SU-DHL-6 (cell line): ENCODE data around the gene DCHS1.

Experiments
- H2AFZ ChIP-seq: fragments of 200-600 bp; sonication (generic); 2 replicates; pipeline ENCODE4 v1.6.1; 2014; ENCODE audit warnings: low read depth, mild to moderate bottlenecking, moderate library complexity, mixed read lengths, antibody characterized with exemption, low read length; ENCODE audit not compliant: severe bottlenecking
- H3F3A ChIP-seq: fragments of 200-600 bp; shearing (Covaris generic); 2 replicates; pipeline ENCODE4 v1.6.0; 2016; ENCODE audit warnings: antibody characterized with exemption, mild to moderate bottlenecking; ENCODE audit not compliant: insufficient read depth
- H3K27ac ChIP-seq: fragments of 200-600 bp; sonication (generic); 2 replicates; pipeline ENCODE4 v1.5.1; 2016; ENCODE audit warnings: low read depth, mild to moderate bottlenecking, low read length, moderate library complexity, mixed read lengths
- H3K27me3 ChIP-seq: fragments of 200-600 bp; sonication (generic), shearing (Covaris generic); 2 replicates; pipeline ENCODE4 v1.6.0; 2014; ENCODE audit warnings: mild to moderate bottlenecking, low read length
- H3K36me3 ChIP-seq: fragments of 200-600 bp; sonication (generic); 2 replicates; pipeline ENCODE4 v1.6.1; 2014; ENCODE audit warnings: mild to moderate bottlenecking, low read length, mixed read lengths
- H3K4me2 ChIP-seq: fragments of 300-600, 200-600 bp; shearing (Covaris generic), sonication (generic); 2 replicates; pipeline ENCODE4 v1.6.0; 2014; ENCODE audit warnings: low read length, low read depth, mild to moderate bottlenecking; ENCODE audit not compliant: poor library complexity, severe bottlenecking
- H3K4me3 ChIP-seq: fragments of 200-600 bp; sonication (generic); 2 replicates; pipeline ENCODE4 v1.5.1; 2014; ENCODE audit warnings: antibody characterized with exemption, low read length, mild to moderate bottlenecking, mixed read lengths; ENCODE audit not compliant: insufficient read depth, poor library complexity, severe bottlenecking
- H3K79me2 ChIP-seq: fragments of 200-600 bp; sonication (generic); 2 replicates; pipeline ENCODE4 v1.6.1; 2014; ENCODE audit warnings: mild to moderate bottlenecking, low read length, moderate library complexity; ENCODE audit not compliant: insufficient read depth
- H3K9ac ChIP-seq: fragments of 200-600 bp; sonication (generic); 2 replicates; pipeline ENCODE4 v1.7.0; 2014; ENCODE audit warnings: mild to moderate bottlenecking, low read length
- H3K9me2 ChIP-seq: fragments of 200-600 bp; sonication (generic); replicated peaks from 2 replicates; pipeline ENCODE4 v1.6.1; 2014; ENCODE audit warnings: low read length; ENCODE audit not compliant: insufficient read depth
- H3K9me3 ChIP-seq: fragments of 200-600 bp; sonication (generic); 2 replicates; pipeline ENCODE4 v1.6.1; 2014; ENCODE audit warnings: low read length, mixed read lengths; ENCODE audit not compliant: insufficient read depth
- H4K20me1 ChIP-seq: fragments of 200-600 bp; sonication (generic); 2 replicates; pipeline ENCODE4 v1.6.1; 2014; ENCODE audit warnings: low read depth, mild to moderate bottlenecking, antibody characterized with exemption, low read length, moderate library complexity, mixed read lengths
- CTCF ChIP-seq: fragments of 200-600 bp; sonication (generic); IDR thresholded peaks from one replicate; pipeline ENCODE4 v1.5.1; 2017; ENCODE audit warnings: antibody characterized with exemption, mild to moderate bottlenecking, low read length, moderate library complexity; ENCODE audit not compliant: insufficient read depth, poor library complexity, severe bottlenecking
- EZH2phosphoT487 ChIP-seq: fragments of 200-600 bp; sonication (generic), shearing (Covaris generic); conservative IDR thresholded peaks from 2 replicates; pipeline ENCODE4 v1.6.1; 2018; ENCODE audit warnings: mild to moderate bottlenecking, antibody characterized with exemption, low read length, moderate library complexity, mixed read lengths

The DCHS1 gene

GRCh38 chr11:6657346-6657745, 1.7 kb upstream of the DCHS1 start:
- no peak overlapping the region for H3K4me2 ChIP-seq
- TF ChIP-seq EZH2phosphoT487: no peak
- no peak for TF ChIP-seq CTCF
- no peak overlapping the region for H3K4me3 ChIP-seq
- no peaks in the 10 kb centered on the region for H3F3A ChIP-seq
- no peaks in the 10 kb centered on the region for H3K9me3 ChIP-seq
- H3K9me2 ChIP-seq: no peaks in the 10 kb centered on the region
- H2AFZ ChIP-seq: no peak overlapping the region
- H4K20me1 ChIP-seq: no peaks in the 10 kb centered on the region
- H3K79me2 ChIP-seq: no peaks in the 10 kb centered on the region
- no peak overlapping the region for H3K27ac ChIP-seq
- H3K9ac ChIP-seq: no peak overlapping the region
- H3K36me3 ChIP-seq: no peaks in the 10 kb centered on the region
- no peaks in the 10 kb centered on the region for H3K27me3 ChIP-seq

GRCh38 chr11:6656936-6657335, 1.3 kb upstream of the DCHS1 start:
- no peaks in the 10 kb centered on the region for H4K20me1 ChIP-seq
- no peak overlapping the region for H3K4me3 ChIP-seq
- no peak overlapping the region for H3K27ac ChIP-seq
- H3K9ac ChIP-seq: no peak overlapping the region
- no peaks in the 10 kb centered on the region for H3K36me3 ChIP-seq
- H3K9me2 ChIP-seq: no peaks in the 10 kb centered on the region
- no peaks in the 10 kb centered on the region for H3K9me3 ChIP-seq
- no peak overlapping the region for H2AFZ ChIP-seq
- no peaks in the 10 kb centered on the region for H3F3A ChIP-seq
- H3K27me3 ChIP-seq: no peaks in the 10 kb centered on the region
- TF ChIP-seq CTCF (no peak), EZH2phosphoT487 (no peak)
- no peak overlapping the region for H3K4me2 ChIP-seq
- no peaks in the 10 kb centered on the region for H3K79me2 ChIP-seq

- H4K20me1 ChIP-seq: no peaks in the 10 kb centered on the region
- H3K4me3 ChIP-seq: no peak overlapping the region
- H3K79me2 ChIP-seq: no peaks in the 10 kb centered on the region
- H2AFZ ChIP-seq: no peak overlapping the region
- no peak overlapping the region for H3K9ac ChIP-seq
- no peaks in the 10 kb centered on the region for H3K27me3 ChIP-seq
- no peak overlapping the region for H3K27ac ChIP-seq
- no peaks in the 10 kb centered on the region for H3K36me3 ChIP-seq
- H3F3A ChIP-seq: no peaks in the 10 kb centered on the region
- no peak overlapping the region for H3K4me2 ChIP-seq
- TF ChIP-seq EZH2phosphoT487 (no peak), CTCF (no peak)
- H3K9me3 ChIP-seq: no peaks in the 10 kb centered on the region
- H3K9me2 ChIP-seq: no peaks in the 10 kb centered on the region
Observed at GRCh38 chr11:6656584-6656915, 941 bp upstream of the DCHS1 start.
